Erythroblast (primary cell): ENCODE results near the gene CAMSAP2.

Experiments used
- GATA1 ChIP-seq: IDR thresholded peaks from 2 replicates; pipeline ENCODE4 v1.6.1; 2011; ENCODE audit warnings: low read depth, mild to moderate bottlenecking, control low read depth, low read length, moderate library complexity
- POLR2A ChIP-seq: IDR thresholded peaks from 2 replicates; pipeline ENCODE4 v1.6.1; 2011; ENCODE audit warnings: mild to moderate bottlenecking, low read length

DNA sequence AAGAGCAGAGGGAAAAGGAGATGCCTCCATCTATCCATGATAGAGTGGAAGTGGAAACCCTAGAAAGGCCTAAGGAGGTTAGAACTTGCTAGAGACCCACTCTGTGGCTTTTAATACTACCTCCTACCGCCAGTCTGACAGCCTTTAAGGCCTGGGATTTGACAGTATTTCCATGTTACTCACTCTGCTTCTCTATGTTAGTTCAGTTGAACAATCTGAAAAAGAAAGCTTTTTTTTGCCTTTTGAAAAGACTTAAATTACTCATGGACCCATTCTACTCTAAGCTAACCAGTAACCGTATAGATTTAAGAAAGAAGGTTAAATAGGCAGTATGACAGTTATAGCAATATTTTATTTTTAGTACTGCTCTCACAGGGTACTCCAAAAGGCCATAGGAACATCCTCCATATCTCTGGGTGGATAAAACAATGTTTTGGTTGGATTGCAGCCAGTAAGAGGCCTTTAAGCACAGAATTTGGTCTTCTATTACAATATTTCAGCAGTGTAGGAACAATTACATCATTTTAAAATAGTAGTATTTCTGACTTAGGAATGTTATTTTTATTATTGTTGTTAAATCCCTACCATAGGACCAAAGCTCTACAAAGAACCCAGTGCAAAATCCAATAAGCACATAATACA lies 118.1 kb downstream of the CAMSAP2 start:
- TF ChIP-seq POLR2A (no peak), GATA1 (no peak)
